Measurements from ENCODE around the gene LDLRAD3.

DNA sequence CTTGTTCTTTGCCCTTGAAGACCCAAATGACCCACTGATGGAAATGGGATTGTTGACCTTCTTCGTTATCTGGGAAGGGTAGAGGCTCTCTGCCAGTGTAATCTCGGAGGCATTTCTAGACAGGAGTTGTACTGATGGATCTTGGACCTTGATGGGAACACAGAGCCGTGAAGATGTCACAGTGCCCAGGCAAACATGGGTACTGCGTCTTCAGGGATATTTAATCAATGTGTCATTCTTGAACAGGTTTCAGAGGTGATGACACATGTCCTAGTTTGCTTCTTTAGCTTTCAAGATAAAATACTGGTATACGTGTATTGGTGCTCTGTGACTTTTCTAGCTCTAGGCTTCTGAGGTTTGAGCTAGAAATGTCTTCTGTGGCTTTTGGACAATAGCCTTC, 6.2 kb downstream of the LDLRAD3 start:
- TF ChIP-seq, protein P1, sequence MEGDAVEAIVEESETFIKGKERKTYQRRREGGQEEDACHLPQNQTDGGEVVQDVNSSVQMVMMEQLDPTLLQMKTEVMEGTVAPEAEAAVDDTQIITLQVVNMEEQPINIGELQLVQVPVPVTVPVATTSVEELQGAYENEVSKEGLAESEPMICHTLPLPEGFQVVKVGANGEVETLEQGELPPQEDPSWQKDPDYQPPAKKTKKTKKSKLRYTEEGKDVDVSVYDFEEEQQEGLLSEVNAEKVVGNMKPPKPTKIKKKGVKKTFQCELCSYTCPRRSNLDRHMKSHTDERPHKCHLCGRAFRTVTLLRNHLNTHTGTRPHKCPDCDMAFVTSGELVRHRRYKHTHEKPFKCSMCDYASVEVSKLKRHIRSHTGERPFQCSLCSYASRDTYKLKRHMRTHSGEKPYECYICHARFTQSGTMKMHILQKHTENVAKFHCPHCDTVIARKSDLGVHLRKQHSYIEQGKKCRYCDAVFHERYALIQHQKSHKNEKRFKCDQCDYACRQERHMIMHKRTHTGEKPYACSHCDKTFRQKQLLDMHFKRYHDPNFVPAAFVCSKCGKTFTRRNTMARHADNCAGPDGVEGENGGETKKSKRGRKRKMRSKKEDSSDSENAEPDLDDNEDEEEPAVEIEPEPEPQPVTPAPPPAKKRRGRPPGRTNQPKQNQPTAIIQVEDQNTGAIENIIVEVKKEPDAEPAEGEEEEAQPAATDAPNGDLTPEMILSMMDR (IDR thresholded peaks at IDR 0.05), result no peak
- no peak for TF ChIP-seq EP300 (IDR thresholded peaks at IDR 0.05)

All from ovary (tissue), 3 donors.